Astrocyte of the cerebellum (primary cell): ENCODE measurements around the gene IRS1.

Source experiments
- DNase-seq: peaks from one replicate; pipeline ENCODE4 v3.0.0-alpha.2; 2011; ENCODE audit warnings: low read depth
- H3K4me3 ChIP-seq: 2 replicates; pipeline ENCODE4 v1.5.1; 2011; ENCODE audit warnings: mild to moderate bottlenecking, low read depth, low read length, moderate library complexity
- in situ Hi-C: cut with HindIII; loops from 2 replicates; pipeline ENCODE4 v1.10.0; 2017; ENCODE audit warnings: low sequenced_read_pairs
- TF ChIP-seq, protein P1 (sequence below): IDR thresholded peaks from 2 replicates; pipeline ENCODE4 v1.5.1; 2012; ENCODE audit warnings: low read length, low read depth, moderate library complexity, mild to moderate bottlenecking; ENCODE audit errors: missing control alignments

The IRS1 gene

DNA sequence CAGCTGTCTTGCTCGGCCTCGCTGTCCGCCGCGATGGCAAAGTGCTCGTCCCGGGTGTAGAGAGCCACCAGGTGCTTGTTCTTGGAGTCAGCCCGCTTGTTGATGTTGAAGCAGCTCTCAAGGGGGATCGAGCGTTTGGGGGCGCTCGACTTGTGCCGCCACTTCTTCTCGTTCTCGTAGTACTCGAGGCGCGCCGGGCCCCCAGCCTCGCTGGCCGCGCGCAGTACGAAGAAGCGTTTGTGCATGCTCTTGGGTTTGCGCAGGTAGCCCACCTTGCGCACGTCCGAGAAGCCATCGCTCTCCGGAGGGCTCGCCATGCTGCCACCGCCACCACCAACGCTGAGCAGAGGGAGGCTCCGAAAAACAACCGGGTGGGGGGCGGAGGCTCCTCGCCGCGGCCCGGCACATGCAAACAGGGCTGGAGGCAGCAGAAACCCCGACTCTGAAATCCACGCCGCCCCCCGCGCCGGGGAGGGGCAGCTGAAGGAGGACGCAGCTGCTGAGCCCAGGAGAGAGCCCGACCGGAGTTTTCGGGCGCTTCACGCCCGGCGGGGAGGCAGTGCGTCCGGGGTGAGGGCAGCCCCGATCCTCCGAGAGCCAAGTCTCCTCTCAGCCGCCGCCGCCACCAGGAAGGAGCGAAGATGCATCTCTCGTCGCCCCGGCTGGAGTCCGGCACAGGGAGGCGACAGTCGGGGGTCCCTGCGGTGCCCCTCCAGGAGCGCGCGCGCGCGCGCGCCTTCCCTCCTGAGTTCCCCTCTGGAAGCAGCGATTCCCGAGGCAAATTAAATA is 1.0 kb downstream of the IRS1 start:
- DNase-seq, result no peak
- TF ChIP-seq, protein P1, sequence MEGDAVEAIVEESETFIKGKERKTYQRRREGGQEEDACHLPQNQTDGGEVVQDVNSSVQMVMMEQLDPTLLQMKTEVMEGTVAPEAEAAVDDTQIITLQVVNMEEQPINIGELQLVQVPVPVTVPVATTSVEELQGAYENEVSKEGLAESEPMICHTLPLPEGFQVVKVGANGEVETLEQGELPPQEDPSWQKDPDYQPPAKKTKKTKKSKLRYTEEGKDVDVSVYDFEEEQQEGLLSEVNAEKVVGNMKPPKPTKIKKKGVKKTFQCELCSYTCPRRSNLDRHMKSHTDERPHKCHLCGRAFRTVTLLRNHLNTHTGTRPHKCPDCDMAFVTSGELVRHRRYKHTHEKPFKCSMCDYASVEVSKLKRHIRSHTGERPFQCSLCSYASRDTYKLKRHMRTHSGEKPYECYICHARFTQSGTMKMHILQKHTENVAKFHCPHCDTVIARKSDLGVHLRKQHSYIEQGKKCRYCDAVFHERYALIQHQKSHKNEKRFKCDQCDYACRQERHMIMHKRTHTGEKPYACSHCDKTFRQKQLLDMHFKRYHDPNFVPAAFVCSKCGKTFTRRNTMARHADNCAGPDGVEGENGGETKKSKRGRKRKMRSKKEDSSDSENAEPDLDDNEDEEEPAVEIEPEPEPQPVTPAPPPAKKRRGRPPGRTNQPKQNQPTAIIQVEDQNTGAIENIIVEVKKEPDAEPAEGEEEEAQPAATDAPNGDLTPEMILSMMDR, result no peak

DNA sequence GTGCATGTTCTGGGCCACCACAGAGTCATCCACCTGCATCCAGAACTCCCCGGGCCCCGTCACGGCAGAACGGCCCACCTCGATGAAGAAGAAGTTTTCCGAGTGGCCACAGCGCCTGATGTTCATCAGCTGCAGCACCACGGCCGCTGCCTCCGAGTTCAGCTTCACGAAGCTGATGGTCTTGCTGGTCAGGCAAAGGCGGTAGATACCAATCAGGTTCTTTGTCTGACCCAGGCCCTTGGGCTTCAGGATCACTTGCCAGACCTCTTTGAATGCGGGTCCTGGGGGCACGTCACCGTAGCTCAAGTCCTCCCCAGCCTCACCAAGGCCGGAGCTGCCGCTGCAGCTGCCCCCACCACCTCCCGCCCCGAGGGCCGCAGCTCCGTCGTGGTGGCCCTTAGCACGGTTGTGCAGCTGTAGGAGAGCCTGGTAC is 1.6 kb downstream of the IRS1 start:
- DNase-seq, result no peak

More for the DNA sequence above, 1.0 kb downstream of the IRS1 start:
- in situ Hi-C loops, result loop anchor here (25.0 kb wide), 3 partner anchors 586 to 1136 kb away; no protein-coding TSS in a partner anchor
- H3K4me3 ChIP-seq, result peak overlapping the region; percentile 88

DNA sequence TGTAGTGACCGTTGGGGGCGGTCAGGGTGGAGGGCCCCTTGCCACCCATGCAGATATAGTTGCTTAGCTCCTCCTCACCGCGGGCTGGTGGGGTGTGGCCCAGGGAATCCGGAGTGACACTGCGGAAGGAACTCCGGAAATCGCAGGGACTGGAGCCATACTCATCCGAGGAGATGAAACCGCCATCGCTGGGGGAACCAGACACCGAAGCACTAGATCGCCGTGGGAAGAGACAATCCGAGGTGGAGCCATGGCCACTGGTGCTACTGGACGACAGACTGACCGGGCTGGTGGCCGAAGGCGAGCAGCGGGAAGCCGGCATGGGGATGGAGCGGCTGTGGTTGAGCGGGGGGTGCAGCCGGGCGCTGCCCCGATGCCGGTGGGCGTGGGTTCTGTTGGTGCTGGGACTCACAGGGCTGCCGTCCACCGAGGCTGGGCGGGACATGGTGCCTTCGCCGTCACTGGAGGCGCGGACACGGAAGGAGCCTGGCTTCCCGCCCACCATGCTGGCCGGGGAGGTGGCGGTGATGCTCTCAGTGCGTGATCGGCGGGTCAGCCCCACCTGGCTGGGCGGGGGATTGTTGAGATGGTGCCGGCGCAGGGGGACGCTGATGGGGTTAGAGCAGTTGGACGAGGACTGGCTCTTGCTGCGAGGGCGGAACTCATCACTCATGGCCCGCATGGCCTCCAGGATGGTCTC is 2.2 kb downstream of the IRS1 start:
- TF ChIP-seq, protein P1, result no peak
- no peak for DNase-seq
- H3K4me3 ChIP-seq, result peak overlapping the region; percentile 88
- in situ Hi-C loops, result loop anchor here (25.0 kb wide), 3 partner anchors 585 to 1135 kb away; no protein-coding TSS in a partner anchor

More for the DNA sequence above, 1.6 kb downstream of the IRS1 start:
- TF ChIP-seq, protein P1, result no peak
- peak overlapping the region; percentile 88 for H3K4me3 ChIP-seq
- in situ Hi-C loops, result loop anchor here (25.0 kb wide), 3 partner anchors 586 to 1136 kb away; no protein-coding TSS in a partner anchor

DNA sequence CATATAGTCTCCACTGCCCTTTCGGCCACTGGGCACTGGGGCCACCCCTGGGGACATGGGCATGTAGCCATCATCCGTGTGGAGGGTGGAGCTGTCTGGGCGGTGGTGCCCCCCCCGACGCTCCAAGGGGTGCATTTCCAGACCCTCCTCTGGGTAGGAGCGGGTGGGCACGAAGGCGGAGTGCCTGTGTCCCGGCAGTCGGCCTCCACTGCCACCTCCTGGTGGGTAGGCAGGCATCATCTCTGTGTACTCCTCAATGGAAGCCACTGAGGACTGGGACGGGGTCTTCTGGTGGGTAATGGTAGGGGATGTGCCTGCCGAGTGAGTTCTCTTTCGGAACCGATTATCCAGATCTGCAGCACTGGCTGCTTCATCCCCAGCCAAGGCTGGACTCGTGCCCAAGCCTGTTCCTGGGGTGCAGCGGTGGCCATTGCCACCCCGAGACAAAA is 2.8 kb downstream of the IRS1 start:
- H3K4me3 ChIP-seq, result peak overlapping the region; percentile 88
- TF ChIP-seq, protein P1, result peak; percentile 66
- no peak for DNase-seq
- in situ Hi-C loops, result loop anchor here (25.0 kb wide), 3 partner anchors 585 to 1135 kb away; no protein-coding TSS in a partner anchor

DNA sequence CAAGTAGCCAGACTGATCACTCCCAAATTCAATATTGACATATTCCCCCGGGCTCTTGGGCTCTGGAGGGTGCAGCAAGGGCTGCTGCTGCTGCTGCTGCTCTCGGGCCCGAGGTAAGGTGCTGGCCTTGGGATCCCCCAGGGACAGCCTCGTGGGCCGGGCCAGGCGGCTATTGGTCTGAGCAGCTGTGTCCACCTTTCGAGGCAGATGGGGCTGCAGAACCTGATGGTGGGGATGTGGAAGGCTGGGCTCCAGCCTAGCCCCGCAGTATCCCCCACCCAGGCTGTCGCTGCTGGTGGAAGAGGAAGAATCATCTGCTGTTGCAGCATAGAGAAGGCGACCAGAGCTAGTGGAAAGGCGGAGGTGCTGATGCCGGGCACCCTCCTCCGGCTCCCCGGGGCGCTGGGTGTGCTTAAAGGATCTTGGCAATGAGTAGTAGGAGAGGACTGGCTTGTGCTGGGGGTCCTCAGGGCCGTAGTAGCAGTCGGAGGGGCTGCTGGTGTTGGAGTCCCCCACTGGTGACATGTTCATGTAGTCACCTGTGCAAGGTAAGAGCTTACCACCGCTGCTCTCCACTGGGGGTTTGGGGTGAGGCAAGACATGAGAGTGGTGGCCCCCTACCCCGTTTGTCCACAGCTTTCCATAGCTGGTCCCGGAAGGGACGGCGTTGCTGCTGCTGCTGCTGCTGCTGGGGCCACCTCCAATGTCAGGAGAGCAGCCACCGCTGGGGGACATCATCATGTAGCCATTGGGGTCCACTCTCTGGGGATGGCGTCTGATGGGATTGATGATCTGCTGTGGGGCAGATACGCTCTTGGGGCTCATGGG is 3.4 kb downstream of the IRS1 start:
- peak overlapping the region; percentile 88 for H3K4me3 ChIP-seq
- in situ Hi-C loops, result loop anchor here (25.0 kb wide), 3 partner anchors 584 to 1134 kb away; no protein-coding TSS in a partner anchor
- no peak for DNase-seq
- TF ChIP-seq, protein P1, result no peak
